IPS-15b (cell line): Measurements from ENCODE around the gene WNT3A.

ENCODE experiments used
- H3K27me3 ChIP-seq: one replicate; pipeline ENCODE4 v1.6.1; 2013; ENCODE audit warnings: low read length; ENCODE audit not compliant: control insufficient read depth, insufficient read depth
- H3K36me3 ChIP-seq: one replicate; pipeline ENCODE4 v1.6.1; 2013; ENCODE audit warnings: low read length; ENCODE audit not compliant: control insufficient read depth, insufficient read depth
- H3K4me1 ChIP-seq: one replicate; pipeline ENCODE4 v1.6.1; 2013; ENCODE audit warnings: mild to moderate bottlenecking, low read length; ENCODE audit not compliant: control insufficient read depth, insufficient read depth
- H3K4me3 ChIP-seq: one replicate; pipeline ENCODE4 v1.5.1; 2013; ENCODE audit warnings: low read depth, low read length
- H3K9ac ChIP-seq: one replicate; pipeline ENCODE4 v1.6.1; 2013; ENCODE audit warnings: low read depth, mild to moderate bottlenecking, low read length
- H3K9me3 ChIP-seq: one replicate; pipeline ENCODE4 v1.6.1; 2013; ENCODE audit warnings: mild to moderate bottlenecking, low read length; ENCODE audit not compliant: control insufficient read depth, insufficient read depth

WNT3A gene

GRCh38 chr1:228092342-228093049, 85.7 kb downstream of the WNT3A start:
- Histone ChIP-seq H3K36me3 (peaks cover 3% of the 10 kb centered on the region), H3K9me3 (no peaks in the 10 kb centered on the region), H3K4me3 (no peak overlapping the region), H3K4me1 (no peaks in the 10 kb centered on the region), H3K9ac (no peak overlapping the region), H3K27me3 (no peaks in the 10 kb centered on the region)

DNA sequence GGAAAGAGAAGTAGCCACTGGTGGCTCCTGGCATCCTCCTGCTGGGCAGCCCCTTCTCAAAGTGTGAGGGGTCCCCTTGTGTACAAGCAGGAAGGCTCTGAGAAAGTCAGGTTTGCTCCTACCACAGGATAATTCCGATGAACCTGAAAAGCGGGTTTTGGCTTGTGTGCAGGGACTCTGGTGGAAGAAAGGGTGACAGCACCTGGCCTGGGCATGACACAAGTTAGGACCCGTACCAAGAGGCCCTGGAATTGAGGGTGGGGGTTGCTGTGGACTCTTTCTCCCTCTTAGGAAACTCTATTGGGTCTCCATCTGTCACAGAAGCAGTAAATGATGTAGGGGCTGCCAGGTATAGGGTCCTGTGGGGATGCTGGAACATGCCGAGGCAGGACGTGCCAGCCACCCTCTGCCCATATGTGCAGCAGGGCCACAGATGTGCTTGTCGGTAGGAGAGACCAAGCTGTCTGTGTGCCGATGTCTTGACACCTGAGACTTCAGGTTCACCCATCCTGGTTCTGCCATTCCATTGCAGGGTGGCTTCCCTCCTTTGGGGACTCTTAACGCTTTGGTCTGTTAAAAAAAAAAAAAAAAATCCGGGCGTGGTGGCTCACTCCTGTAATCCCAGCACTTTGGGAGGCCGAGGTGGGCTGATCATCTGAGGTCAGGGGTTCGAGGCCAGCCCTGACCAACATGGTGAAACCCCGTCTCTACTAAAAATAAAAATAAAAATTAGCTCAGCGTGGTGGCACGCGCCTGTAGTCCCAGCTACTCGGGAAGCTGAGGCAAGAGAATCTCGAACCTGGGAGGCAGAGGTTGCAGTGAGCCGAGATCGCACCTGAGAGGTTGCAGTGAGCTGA, 86.5 kb downstream of the WNT3A start:
- H3K4me3 ChIP-seq, result no peak overlapping the region
- H3K36me3 ChIP-seq, result peaks cover 5% of the 10 kb centered on the region

GRCh38 chr1:228094432-228095016, 87.7 kb downstream of the WNT3A start:
- Histone ChIP-seq H3K27me3 (no peaks in the 10 kb centered on the region), H3K9ac (no peak overlapping the region), H3K36me3 (peaks cover 14% of the 10 kb centered on the region), H3K9me3 (no peaks in the 10 kb centered on the region), H3K4me1 (no peaks in the 10 kb centered on the region), H3K4me3 (no peak overlapping the region)

More for the DNA sequence above, 86.5 kb downstream of the WNT3A start:
- H3K9ac ChIP-seq, result no peak overlapping the region
- no peaks in the 10 kb centered on the region for H3K27me3 ChIP-seq
- no peaks in the 10 kb centered on the region for H3K9me3 ChIP-seq
- no peaks in the 10 kb centered on the region for H3K4me1 ChIP-seq

DNA sequence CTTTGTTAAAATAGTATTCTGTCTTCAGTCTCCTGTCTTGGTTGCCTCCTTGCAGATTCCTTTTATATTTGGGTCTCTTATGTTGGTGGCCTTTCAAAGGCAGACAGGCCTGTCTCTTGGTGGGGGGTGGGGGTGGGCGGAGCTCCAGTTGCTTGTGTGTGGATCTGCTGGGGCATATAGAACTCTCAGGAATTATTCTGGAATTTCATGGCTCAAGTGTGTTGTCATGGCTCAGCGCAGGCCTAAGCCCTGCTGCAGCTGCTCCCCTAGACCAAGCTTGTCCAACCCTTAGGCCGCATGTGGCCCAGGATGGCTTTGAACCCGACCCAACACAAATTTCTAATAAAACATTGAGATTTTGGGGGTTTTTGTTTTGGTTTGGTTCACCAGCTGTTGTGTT, 88.4 kb downstream of the WNT3A start:
- peaks cover 14% of the 10 kb centered on the region for H3K36me3 ChIP-seq
- no peak overlapping the region for H3K9ac ChIP-seq
- H3K27me3 ChIP-seq, result no peaks in the 10 kb centered on the region
- no peaks in the 10 kb centered on the region for H3K9me3 ChIP-seq
- H3K4me1 ChIP-seq, result no peaks in the 10 kb centered on the region
- H3K4me3 ChIP-seq, result no peak overlapping the region

DNA sequence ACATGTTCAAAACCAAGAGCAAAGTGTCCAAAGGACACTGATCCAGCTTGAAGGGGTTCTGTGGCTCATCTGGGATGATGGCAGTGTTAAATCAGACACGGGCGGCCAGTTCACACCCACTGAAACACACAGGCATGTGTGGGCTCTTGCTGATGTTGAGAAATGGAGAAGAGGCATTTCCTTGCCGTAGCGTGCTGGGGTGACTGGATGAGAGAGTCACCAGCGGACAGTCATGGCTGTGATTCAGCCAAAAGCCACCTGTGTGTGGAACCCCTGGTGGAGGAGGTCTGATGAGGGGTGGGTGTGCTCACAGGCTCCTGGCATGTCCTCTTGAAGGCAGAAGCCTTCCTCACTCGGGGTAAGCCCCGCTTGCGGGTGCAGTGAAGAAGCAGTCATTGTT, 89.1 kb downstream of the WNT3A start:
- H3K4me3 ChIP-seq, result no peak overlapping the region
- no peaks in the 10 kb centered on the region for H3K4me1 ChIP-seq
- peaks cover 14% of the 10 kb centered on the region for H3K36me3 ChIP-seq
- H3K9ac ChIP-seq, result no peak overlapping the region
- H3K27me3 ChIP-seq, result no peaks in the 10 kb centered on the region
- H3K9me3 ChIP-seq, result no peaks in the 10 kb centered on the region

- no peak overlapping the region for H3K9ac ChIP-seq
- H3K4me3 ChIP-seq, result no peak overlapping the region
- no peaks in the 10 kb centered on the region for H3K27me3 ChIP-seq
- peaks cover 14% of the 10 kb centered on the region for H3K36me3 ChIP-seq
- no peaks in the 10 kb centered on the region for H3K9me3 ChIP-seq
- no peaks in the 10 kb centered on the region for H3K4me1 ChIP-seq
Measured at GRCh38 chr1:228096416-228097332, 89.9 kb downstream of the WNT3A start.

- H3K4me3 ChIP-seq, result no peak overlapping the region
- peaks cover 11% of the 10 kb centered on the region for H3K36me3 ChIP-seq
- no peaks in the 10 kb centered on the region for H3K9me3 ChIP-seq
- H3K9ac ChIP-seq, result no peak overlapping the region
- H3K27me3 ChIP-seq, result no peaks in the 10 kb centered on the region
- H3K4me1 ChIP-seq, result no peaks in the 10 kb centered on the region
Measured at GRCh38 chr1:228097333-228098081, 90.7 kb downstream of the WNT3A start.

- Histone ChIP-seq H3K9ac (no peak overlapping the region), H3K36me3 (peaks cover 11% of the 10 kb centered on the region), H3K9me3 (no peaks in the 10 kb centered on the region), H3K4me3 (no peak overlapping the region), H3K27me3 (no peaks in the 10 kb centered on the region), H3K4me1 (no peaks in the 10 kb centered on the region)
Measured at GRCh38 chr1:228098323-228098931, 91.6 kb downstream of the WNT3A start.

DNA sequence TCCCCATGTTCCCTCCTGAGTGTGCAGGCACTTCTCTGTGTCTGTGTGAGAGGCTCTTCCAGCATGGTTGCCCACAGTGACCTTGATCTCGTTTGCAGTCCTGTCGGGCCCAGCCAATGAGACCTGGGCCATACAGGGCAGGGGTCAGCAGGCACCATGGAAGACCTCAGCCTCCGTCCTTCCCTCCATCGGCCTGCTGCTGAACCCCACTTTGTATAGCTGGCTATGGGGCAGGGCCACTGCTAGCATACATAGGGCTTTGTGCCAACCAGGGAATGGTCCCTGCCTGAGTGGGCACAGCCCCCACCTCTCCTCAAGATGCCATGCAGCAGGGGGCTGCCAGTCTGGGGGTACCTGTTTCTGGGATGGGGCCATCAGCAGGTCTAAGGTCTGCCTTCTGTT, 92.5 kb downstream of the WNT3A start:
- H3K4me3 ChIP-seq, result no peak overlapping the region
- no peaks in the 10 kb centered on the region for H3K27me3 ChIP-seq
- peaks cover 11% of the 10 kb centered on the region for H3K36me3 ChIP-seq
- H3K9me3 ChIP-seq, result no peaks in the 10 kb centered on the region
- no peaks in the 10 kb centered on the region for H3K4me1 ChIP-seq
- no peak overlapping the region for H3K9ac ChIP-seq

GRCh38 chr1:228100822-228101613, 94.2 kb downstream of the WNT3A start:
- Histone ChIP-seq H3K4me3 (no peak overlapping the region), H3K4me1 (no peaks in the 10 kb centered on the region), H3K27me3 (no peaks in the 10 kb centered on the region), H3K9ac (no peak overlapping the region), H3K36me3 (peaks cover 11% of the 10 kb centered on the region), H3K9me3 (no peaks in the 10 kb centered on the region)
